Measurements from ENCODE around the gene SCLY.

The SCLY gene

DNA sequence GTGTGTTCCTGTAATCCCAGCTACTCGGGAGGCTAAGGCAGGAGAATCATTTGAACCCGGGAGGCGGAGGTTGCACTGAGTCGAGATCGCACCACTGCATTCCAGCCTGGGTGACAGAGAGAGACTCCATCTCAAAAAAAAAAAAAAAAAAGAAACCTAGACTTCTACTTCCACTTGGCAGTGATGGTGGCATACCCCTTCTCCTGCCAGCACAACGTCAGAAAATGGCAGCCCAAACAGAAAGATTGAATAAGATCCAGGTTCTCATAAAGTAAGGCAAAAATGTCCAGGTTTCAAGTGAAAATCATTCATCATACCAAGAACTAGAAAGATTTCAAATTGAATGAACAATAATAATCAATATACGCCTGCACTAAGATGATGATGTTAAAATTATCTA lies 24.0 kb downstream of the SCLY start:
- Histone ChIP-seq H3K4me3 (ENCODE audit: low read length) (no peak overlapping the region), H3K9me3 (ENCODE audit: control insufficient read depth, insufficient read depth, low read length) (no peaks in the 10 kb centered on the region; the same call in 1 of the 2 replicates), H3K36me3 (ENCODE audit: control insufficient read depth, insufficient read depth, low read length) (peaks cover 34% of the 10 kb centered on the region), H3K4me1 (ENCODE audit: control insufficient read depth, insufficient read depth, low read length) (0 out of 2 replicates have a peak, but pooled peaks cover 1% of the 10 kb centered on the region), H3K27ac (ENCODE audit: low read length) (no peak overlapping the region), H3K27me3 (ENCODE audit: control insufficient read depth, insufficient read depth, low read length) (no peaks in the 10 kb centered on the region)
- DNase-seq (ENCODE audit: low read depth, low spot score), result no peak
- WGBS (ENCODE audit: insufficient coverage, insufficient read length), result no CpG with 5 or more reads among the region's 7 CpGs

DNA sequence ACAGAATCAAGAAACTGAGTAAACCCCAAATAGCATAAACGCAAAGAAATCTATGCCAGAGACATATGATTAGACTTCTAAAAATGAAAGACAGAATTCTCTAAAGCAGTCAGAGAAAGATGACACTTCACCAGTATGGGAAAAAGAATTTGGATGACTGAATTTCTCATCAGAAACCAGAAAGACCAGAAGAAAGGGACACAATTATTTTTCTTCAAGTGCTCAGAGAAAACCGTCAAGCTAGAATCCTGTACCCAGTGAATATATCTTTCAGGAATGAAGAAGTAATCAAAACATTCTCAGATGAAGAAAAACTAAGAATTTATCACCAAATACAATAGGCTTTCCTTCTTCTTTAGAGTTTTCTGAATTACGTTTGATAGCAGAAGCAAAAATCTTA lies 25.1 kb downstream of the SCLY start:
- no CpG with 5 or more reads among the region's 3 CpGs for WGBS (ENCODE audit: insufficient coverage, insufficient read length)
- Histone ChIP-seq H3K4me1 (ENCODE audit: control insufficient read depth, insufficient read depth, low read length) (0 out of 2 replicates have a peak, but pooled peaks cover 1% of the 10 kb centered on the region), H3K27me3 (ENCODE audit: control insufficient read depth, insufficient read depth, low read length) (no peaks in the 10 kb centered on the region), H3K4me3 (ENCODE audit: low read length) (no peak overlapping the region), H3K27ac (ENCODE audit: low read length) (no peak overlapping the region), H3K9me3 (ENCODE audit: control insufficient read depth, insufficient read depth, low read length) (no peaks in the 10 kb centered on the region; the same call in 1 of the 2 replicates), H3K36me3 (ENCODE audit: control insufficient read depth, insufficient read depth, low read length) (peaks cover 30% of the 10 kb centered on the region)
- no peak for DNase-seq (ENCODE audit: low read depth, low spot score)

DNA sequence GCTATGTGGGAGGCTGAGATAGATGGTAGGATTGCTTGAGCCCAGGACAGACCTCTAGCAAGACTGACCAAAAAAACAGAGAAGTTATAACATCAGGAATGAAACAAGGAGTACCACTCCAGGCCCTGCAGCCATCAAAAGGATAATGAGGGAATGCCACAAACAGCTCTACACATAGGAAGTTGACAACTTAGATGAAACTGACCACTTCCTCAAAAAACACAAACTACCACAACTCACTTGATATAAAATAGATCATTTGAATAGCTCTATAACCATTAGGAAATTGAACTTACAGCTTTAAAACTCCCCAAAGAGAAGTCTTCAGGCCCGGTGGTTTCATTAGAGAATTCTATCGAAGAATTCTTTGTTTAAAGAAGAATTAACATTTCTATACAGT lies 26.4 kb downstream of the SCLY start:
- H3K27ac ChIP-seq (ENCODE audit: low read length), result no peak overlapping the region
- no peaks in the 10 kb centered on the region for H3K4me1 ChIP-seq (ENCODE audit: control insufficient read depth, insufficient read depth, low read length)
- no peak for DNase-seq (ENCODE audit: low read depth, low spot score)
- peaks cover 17% of the 10 kb centered on the region for H3K36me3 ChIP-seq (ENCODE audit: control insufficient read depth, insufficient read depth, low read length)
- no CpG with 5 or more reads among the region's 2 CpGs for WGBS (ENCODE audit: insufficient coverage, insufficient read length)
- no peaks in the 10 kb centered on the region for H3K27me3 ChIP-seq (ENCODE audit: control insufficient read depth, insufficient read depth, low read length)
- H3K9me3 ChIP-seq (ENCODE audit: control insufficient read depth, insufficient read depth, low read length), result no peaks in the 10 kb centered on the region; the same call in 1 of the 2 replicates
- no peak overlapping the region for H3K4me3 ChIP-seq (ENCODE audit: low read length)

DNA sequence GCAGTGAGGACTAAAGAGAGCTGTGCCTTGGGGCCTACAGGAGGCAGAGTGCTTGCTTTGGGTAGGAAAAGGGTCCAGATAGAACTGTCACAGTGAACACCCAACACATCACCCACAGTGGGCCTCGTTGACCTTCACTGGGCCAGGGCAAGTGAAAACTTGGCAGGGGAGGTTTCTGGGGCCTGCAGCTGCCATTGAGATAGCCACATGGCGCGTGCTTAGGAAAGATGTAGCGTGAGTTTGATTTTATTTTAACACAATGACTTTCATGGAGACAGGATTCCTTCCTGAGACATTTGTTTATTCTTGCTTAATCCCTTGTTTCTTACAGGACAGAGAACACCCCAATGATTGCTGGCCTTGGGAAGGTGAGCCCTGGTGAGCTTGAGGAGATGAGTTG lies 30.1 kb downstream of the SCLY start:
- Histone ChIP-seq H3K27ac (ENCODE audit: low read length) (no peak overlapping the region), H3K27me3 (ENCODE audit: control insufficient read depth, insufficient read depth, low read length) (no peaks in the 10 kb centered on the region), H3K36me3 (ENCODE audit: control insufficient read depth, insufficient read depth, low read length) (peaks cover 2% of the 10 kb centered on the region; the same call in 1 of the 2 replicates), H3K9me3 (ENCODE audit: control insufficient read depth, insufficient read depth, low read length) (no peaks in the 10 kb centered on the region; the same call in 1 of the 2 replicates), H3K4me1 (ENCODE audit: control insufficient read depth, insufficient read depth, low read length) (no peaks in the 10 kb centered on the region), H3K4me3 (ENCODE audit: low read length) (no peak overlapping the region)
- no CpG with 5 or more reads among the region's 4 CpGs for WGBS (ENCODE audit: insufficient coverage, insufficient read length)
- no peak for DNase-seq (ENCODE audit: low read depth, low spot score)

DNA sequence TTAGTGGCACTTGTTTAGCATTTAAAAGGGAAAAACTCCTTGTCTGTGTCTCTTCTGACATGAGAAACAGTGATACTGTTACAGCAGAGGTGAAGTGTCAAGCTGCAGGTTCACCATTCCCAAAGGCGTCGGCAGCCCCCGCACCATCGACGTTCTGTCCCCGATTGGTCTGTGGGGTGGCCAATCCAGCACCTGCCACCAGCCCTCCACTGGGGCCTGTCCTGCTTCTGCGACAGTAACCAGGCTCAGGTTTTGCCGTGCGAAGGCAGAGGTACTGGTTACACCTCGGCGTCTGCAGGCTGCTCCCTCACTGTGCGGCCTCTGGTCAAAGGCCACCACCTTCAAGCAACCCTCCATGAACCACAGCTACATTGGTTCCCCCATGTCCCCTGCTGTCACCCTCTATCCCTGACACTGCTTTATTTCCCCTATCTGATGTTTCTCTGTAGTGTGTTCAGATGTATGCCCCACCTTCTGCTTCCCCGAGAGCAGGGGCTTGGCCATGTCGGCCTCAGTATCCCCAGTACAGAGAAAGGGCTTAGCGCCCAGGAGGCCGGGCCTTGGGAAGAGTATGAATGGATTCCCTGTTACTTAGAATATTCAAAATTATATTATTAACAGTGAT lies 30.7 kb downstream of the SCLY start:
- no peak overlapping the region for H3K27ac ChIP-seq (ENCODE audit: low read length)
- H3K36me3 ChIP-seq (ENCODE audit: control insufficient read depth, insufficient read depth, low read length), result peaks cover 2% of the 10 kb centered on the region; the same call in 1 of the 2 replicates
- WGBS (ENCODE audit: insufficient coverage, insufficient read length), result no CpG with 5 or more reads among the region's 16 CpGs
- H3K27me3 ChIP-seq (ENCODE audit: control insufficient read depth, insufficient read depth, low read length), result no peaks in the 10 kb centered on the region
- DNase-seq (ENCODE audit: low read depth, low spot score), result no peak
- no peak overlapping the region for H3K4me3 ChIP-seq (ENCODE audit: low read length)
- peaks cover 2% of the 10 kb centered on the region for H3K4me1 ChIP-seq (ENCODE audit: control insufficient read depth, insufficient read depth, low read length)
- H3K9me3 ChIP-seq (ENCODE audit: control insufficient read depth, insufficient read depth, low read length), result no peaks in the 10 kb centered on the region

DNA sequence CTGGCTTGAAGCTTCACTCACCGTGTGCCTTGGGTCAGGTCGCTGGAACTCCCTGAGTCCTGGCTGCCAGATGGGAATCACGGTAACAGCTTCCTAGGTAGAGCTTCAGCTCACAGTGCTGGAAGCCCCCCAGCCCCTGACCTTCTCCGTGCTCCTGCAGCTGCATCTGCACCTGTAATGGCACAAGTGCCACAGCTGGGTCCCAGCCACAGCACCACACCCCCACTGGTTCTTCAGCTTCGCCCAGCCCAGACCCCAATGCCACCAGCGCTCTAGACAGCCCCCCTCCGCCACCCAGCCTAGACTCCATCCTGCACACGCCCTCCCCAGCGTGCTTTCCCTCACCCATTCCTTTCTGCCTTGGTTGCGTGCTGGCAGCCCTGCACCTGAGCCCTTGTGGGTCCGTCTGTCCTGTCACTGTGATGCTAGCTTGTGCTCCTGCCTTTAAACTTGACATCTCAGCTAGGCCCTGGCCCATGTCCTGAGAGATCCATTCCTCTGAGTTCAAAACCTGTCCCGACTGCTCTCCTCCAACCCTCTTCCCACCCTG lies 31.8 kb downstream of the SCLY start:
- H3K4me3 ChIP-seq (ENCODE audit: low read length), result no peak overlapping the region
- WGBS (ENCODE audit: insufficient coverage, insufficient read length), result no CpG with 5 or more reads among the region's 12 CpGs
- DNase-seq (ENCODE audit: low read depth, low spot score), result no peak
- peaks cover 6% of the 10 kb centered on the region for H3K4me1 ChIP-seq (ENCODE audit: control insufficient read depth, insufficient read depth, low read length)
- H3K9me3 ChIP-seq (ENCODE audit: control insufficient read depth, insufficient read depth, low read length), result no peaks in the 10 kb centered on the region
- H3K27ac ChIP-seq (ENCODE audit: low read length), result no peak overlapping the region
- H3K36me3 ChIP-seq (ENCODE audit: control insufficient read depth, insufficient read depth, low read length), result peaks cover 2% of the 10 kb centered on the region; the same call in 1 of the 2 replicates
- H3K27me3 ChIP-seq (ENCODE audit: control insufficient read depth, insufficient read depth, low read length), result no peaks in the 10 kb centered on the region

DNA sequence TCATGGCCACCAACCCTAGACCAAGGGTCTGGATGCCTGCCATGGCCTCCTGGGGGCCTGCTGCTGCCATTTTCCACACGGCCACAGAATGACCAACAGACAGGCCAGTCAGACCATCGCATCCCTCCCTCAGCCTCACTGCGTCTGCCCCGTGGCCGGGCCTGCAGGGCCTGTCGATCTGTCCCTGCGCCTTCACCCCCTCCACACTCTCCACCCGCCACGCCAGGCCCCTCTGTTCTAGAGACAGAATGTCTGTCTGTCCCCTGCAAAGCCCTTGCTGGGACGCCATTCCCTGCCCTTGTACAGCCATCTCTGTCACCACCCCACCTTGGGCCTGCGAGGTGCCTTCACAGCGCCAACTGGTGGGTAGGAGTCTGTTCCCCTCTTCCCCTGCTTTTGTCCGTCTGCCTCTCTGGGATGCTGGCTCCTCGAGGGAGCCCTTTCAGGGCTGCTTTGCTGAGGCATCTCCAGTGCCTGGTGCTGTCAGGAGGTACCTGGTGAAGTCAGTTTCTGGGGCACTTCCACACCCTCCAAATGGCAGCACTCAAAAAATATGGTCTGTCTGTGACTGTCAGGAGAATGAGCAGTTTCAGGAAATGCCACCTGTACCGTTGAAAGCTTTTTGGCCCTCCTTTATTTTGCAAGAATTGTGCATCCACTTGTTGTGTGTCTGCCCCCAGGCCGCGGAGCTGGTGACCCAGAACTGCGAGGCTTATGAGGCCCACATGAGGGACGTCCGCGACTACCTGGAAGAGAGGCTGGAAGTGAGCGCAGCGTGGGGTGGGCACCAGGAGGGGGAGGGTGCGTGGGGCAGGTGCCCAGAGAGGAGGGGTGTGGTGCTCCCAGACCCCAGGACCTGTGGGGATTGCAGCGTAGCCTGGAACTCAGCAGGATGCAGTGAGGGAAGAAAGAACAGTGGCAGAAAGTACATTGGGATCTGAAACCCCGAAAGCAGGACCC lies 32.7 kb downstream of the SCLY start:
- Histone ChIP-seq H3K27ac (ENCODE audit: low read length) (no peak overlapping the region), H3K36me3 (ENCODE audit: control insufficient read depth, insufficient read depth, low read length) (peaks cover 4% of the 10 kb centered on the region; the same call in 1 of the 2 replicates), H3K27me3 (ENCODE audit: control insufficient read depth, insufficient read depth, low read length) (no peaks in the 10 kb centered on the region), H3K9me3 (ENCODE audit: control insufficient read depth, insufficient read depth, low read length) (no peaks in the 10 kb centered on the region), H3K4me1 (ENCODE audit: control insufficient read depth, insufficient read depth, low read length) (peaks cover 11% of the 10 kb centered on the region), H3K4me3 (ENCODE audit: low read length) (no peak overlapping the region)
- WGBS (ENCODE audit: insufficient coverage, insufficient read length), result no CpG with 5 or more reads among the region's 26 CpGs
- no peak for DNase-seq (ENCODE audit: low read depth, low spot score)

DNA sequence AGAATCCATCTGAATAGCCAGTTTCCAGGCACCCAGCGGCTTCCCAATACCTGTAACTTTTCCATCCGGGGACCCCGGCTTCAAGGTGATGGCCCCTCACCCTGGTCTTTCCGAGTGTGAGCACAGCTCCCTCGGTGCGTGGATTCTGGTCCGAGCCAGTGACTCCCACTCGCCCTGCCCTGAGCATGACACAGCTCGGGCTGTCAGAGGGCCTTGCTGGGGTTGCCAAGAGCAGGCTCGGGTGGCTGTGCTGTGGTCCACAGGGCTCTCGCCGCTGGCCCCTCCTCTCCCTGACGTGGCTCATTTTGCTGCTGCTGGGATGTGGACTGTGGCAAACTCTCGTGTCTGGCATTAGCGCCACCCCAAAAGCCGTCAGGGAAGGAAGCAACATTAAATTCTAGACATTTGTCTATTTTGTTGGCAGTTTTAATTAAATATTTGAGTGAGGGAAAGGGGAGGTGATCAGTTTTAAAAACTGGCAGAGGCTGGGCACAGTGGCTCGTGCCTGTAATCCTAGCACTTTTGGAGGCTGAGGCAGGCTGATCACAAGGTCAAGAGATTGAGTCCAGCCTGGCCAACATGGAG lies 33.7 kb downstream of the SCLY start:
- no peaks in the 10 kb centered on the region for H3K9me3 ChIP-seq (ENCODE audit: control insufficient read depth, insufficient read depth, low read length)
- DNase-seq (ENCODE audit: low read depth, low spot score), result no peak
- no CpG with 5 or more reads among the region's 17 CpGs for WGBS (ENCODE audit: insufficient coverage, insufficient read length)
- H3K27ac ChIP-seq (ENCODE audit: low read length), result no peak overlapping the region
- H3K36me3 ChIP-seq (ENCODE audit: control insufficient read depth, insufficient read depth, low read length), result peaks cover 4% of the 10 kb centered on the region; the same call in 1 of the 2 replicates
- H3K4me1 ChIP-seq (ENCODE audit: control insufficient read depth, insufficient read depth, low read length), result peaks cover 11% of the 10 kb centered on the region
- H3K27me3 ChIP-seq (ENCODE audit: control insufficient read depth, insufficient read depth, low read length), result no peaks in the 10 kb centered on the region
- H3K4me3 ChIP-seq (ENCODE audit: low read length), result no peak overlapping the region

DNA sequence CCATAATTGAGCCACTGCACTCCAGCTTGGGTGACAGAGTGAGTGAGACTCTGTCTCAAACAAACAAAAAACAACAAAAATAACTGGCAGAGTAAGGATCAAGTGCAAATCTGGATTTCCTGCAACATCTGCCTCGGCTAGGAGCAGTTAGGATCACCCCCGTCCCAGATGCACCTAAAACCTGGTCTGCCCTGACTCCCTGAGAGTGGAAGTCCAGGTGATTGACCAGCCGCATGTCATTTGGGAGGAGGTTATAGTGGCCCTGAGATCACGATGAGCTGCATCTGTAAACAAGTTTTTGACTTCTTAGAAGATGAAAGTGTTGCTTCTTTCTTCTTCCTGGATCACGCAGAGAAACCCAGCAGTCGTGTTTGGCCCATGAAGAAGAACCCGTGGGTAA lies 34.3 kb downstream of the SCLY start:
- DNase-seq (ENCODE audit: low read depth, low spot score), result no peak
- WGBS (ENCODE audit: insufficient coverage, insufficient read length), result no CpG with 5 or more reads among the region's 7 CpGs

More for the DNA sequence above, 34.3 kb downstream of the SCLY start:
- Histone ChIP-seq H3K4me3 (ENCODE audit: low read length) (no peak overlapping the region), H3K4me1 (ENCODE audit: control insufficient read depth, insufficient read depth, low read length) (peaks cover 11% of the 10 kb centered on the region), H3K27ac (ENCODE audit: low read length) (no peak overlapping the region), H3K9me3 (ENCODE audit: control insufficient read depth, insufficient read depth, low read length) (no peaks in the 10 kb centered on the region), H3K27me3 (ENCODE audit: control insufficient read depth, insufficient read depth, low read length) (no peaks in the 10 kb centered on the region), H3K36me3 (ENCODE audit: control insufficient read depth, insufficient read depth, low read length) (peaks cover 4% of the 10 kb centered on the region; the same call in 1 of the 2 replicates)
